Right lobe of liver (tissue), 4 donors: ENCODE measurements around the gene UBE2F.

Experiments
- CTCF ChIP-seq, 4 donors: fragments of 200-600 bp in 3 of 4; fragments of 450-650 bp in 1 of 4; IDR thresholded peaks; one replicate each; pipeline versions ENCODE4 v1.5.1 to v1.8.0; 2016 to 2022; ENCODE audit warnings: antibody characterized with exemption in 4 of 4, mild to moderate bottlenecking in 2 of 4
- POLR2A ChIP-seq: fragments of 450-650 bp; IDR thresholded peaks from one replicate; pipeline ENCODE4 v1.6.1; 2017; ENCODE audit warnings: antibody characterized with exemption, mild to moderate bottlenecking
- donor health status: DM: no; HTN: no; CAD: no.
- donor health status: DM: no; HTN: no; CAD: no.
- donor health status: DM: no; HTN: yes; CAD: no.

- peak in 2 of 4 donors; percentile 6 to 12 for TF ChIP-seq CTCF (IDR thresholded peaks at IDR 0.05)
- TF ChIP-seq POLR2A = peak; percentile 86
Measured at GRCh38 chr2:238060542-238061314, 93.9 kb downstream of the UBE2F start, which contains the start of gene SCLY.
